ENCODE data around the gene UROS. TPM values are rescaled to one million over a fixed set of nuclear protein-coding genes. Genes with fewer than 3 reads are reported as not detected.

UROS gene
- total RNA-seq, 4 donors from 2014 or later = 34.7 to 57.8 (median 39.2) TPM

DNA sequence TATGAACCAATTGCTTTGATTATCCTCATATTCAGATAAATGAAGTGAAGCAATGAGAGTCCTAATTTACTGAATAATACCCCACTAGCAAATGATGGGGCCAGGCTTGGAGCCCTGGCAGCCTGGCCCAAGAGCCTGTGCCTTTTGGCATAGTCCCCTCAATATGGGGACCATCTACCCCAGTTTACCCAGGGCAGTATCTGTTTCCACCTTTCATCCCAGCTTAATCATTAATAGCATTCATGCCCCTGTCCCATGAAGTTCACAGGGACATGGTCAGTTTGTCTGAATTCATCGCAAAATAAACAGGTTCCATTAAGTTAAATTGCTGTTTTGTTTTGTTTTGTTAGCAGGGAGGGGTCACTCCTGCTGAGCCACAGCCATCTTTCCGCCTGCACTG lies 25.8 kb upstream of the UROS start:
- no peaks in the 10 kb centered on the region for H3K27me3 ChIP-seq
- no peaks in the 10 kb centered on the region for H3K9me3 ChIP-seq
- peaks cover 0 to 54% (median 0%) of the 10 kb centered on the region in 3 donors for H3K36me3 ChIP-seq
- TF ChIP-seq POLR2A (IDR thresholded peaks at IDR 0.05) = no peak
- DNase-seq = no peak
- H3K27ac ChIP-seq = no peak overlapping the region
- H3K4me3 ChIP-seq = no peak overlapping the region
- no peaks in the 10 kb centered on the region for H3K4me1 ChIP-seq

DNA sequence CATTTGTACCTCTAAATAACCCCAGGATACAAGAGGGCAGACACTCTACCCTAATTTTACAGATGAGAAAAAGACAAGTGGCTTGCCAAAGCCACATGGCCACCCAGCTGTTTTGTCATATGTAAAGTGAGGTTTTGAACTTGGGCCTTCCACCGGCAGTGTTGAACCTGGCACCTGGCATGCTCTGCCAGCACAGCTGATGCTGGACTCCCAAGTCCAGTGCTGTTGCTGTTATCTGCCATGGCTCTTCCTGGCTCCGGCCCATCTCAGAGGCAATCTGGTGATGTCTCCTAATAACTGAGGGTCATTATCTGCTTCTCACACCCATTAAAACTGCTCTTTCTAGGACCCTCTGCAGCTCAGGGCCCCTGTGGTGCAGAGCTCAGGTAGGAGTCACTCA lies 25.3 kb upstream of the UROS start:
- Histone ChIP-seq H3K4me3 (no peak overlapping the region), H3K4me1 (no peaks in the 10 kb centered on the region), H3K9me3 (no peaks in the 10 kb centered on the region), H3K27ac (no peak overlapping the region), H3K36me3 (peaks cover 0 to 58% (median 0%) of the 10 kb centered on the region in 3 donors), H3K27me3 (no peaks in the 10 kb centered on the region)
- TF ChIP-seq POLR2A (IDR thresholded peaks at IDR 0.05) (no peak), CTCF (IDR thresholded peaks at IDR 0.05) (no peak)
- DNase-seq = no peak

- H3K4me1 ChIP-seq = no peaks in the 10 kb centered on the region
- H3K4me3 ChIP-seq = no peak overlapping the region
- DNase-seq = no peak
- no peaks in the 10 kb centered on the region for H3K27me3 ChIP-seq
- H3K9me3 ChIP-seq = no peaks in the 10 kb centered on the region
- no peak overlapping the region for H3K27ac ChIP-seq
- peaks cover 0 to 58% (median 0%) of the 10 kb centered on the region in 3 donors for H3K36me3 ChIP-seq
- TF ChIP-seq POLR2A (IDR thresholded peaks at IDR 0.05) (no peak), CTCF (IDR thresholded peaks at IDR 0.05) (no peak)
These were observed 23.8 kb upstream of the UROS start for GRCh38 chr10:125846894-125847293.

GRCh38 chr10:125845617-125846016 lies 22.6 kb upstream of the UROS start:
- TF ChIP-seq CTCF (IDR thresholded peaks at IDR 0.05) = no peak
- TF ChIP-seq POLR2A (IDR thresholded peaks at IDR 0.05) = no peak

GRCh38 chr10:125844751-125845221 lies 21.7 kb upstream of the UROS start:
- no peak overlapping the region for H3K27ac ChIP-seq
- H3K36me3 ChIP-seq = peaks cover 0 to 62% (median 0%) of the 10 kb centered on the region in 3 donors
- H3K4me3 ChIP-seq = no peak overlapping the region
- no peak for TF ChIP-seq CTCF (IDR thresholded peaks at IDR 0.05)
- no peaks in the 10 kb centered on the region for H3K9me3 ChIP-seq
- no peaks in the 10 kb centered on the region for H3K4me1 ChIP-seq
- H3K27me3 ChIP-seq = no peaks in the 10 kb centered on the region
- no peak for DNase-seq

More at GRCh38 chr10:125845617-125846016, 22.6 kb upstream of the UROS start:
- no peaks in the 10 kb centered on the region for H3K9me3 ChIP-seq
- H3K4me3 ChIP-seq = no peak overlapping the region
- no peak overlapping the region for H3K27ac ChIP-seq
- DNase-seq = no peak
- H3K4me1 ChIP-seq = no peaks in the 10 kb centered on the region
- peaks cover 0 to 59% (median 0%) of the 10 kb centered on the region in 3 donors for H3K36me3 ChIP-seq
- H3K27me3 ChIP-seq = no peaks in the 10 kb centered on the region

DNA sequence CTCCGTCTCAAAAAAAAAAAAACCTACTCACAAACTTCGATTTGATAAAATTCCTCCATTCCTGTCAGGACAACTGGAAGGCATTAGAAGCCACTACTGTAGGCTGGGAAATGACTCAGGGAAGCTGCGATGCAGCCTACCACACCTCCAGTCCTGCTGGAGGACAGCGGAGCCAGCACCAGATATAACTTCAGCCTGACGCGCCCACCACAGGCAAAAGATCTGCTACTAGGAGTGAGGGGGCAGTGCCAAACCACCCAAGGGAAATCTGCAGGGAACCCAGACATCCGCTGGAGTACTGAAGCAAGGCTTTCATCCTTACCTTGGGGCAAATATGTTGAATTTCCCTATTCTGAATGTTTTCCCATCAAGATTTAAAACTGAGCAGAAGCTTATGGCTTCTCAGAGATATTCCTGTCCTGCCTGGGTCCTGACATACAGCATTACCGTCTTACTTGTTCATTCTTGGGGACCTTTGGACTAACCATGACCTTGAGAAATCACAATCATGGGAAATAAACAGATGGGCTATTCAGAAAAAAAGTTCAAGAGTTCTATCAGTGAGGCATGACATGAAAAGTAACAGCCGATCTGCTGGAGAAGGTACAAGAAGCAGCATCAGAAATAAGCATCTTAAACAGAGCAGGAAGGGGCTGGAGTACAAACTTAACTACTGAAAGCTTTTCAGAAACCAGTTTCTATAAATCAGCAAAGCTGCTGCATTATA lies 20.7 kb upstream of the UROS start:
- Histone ChIP-seq H3K36me3 (peaks cover 0 to 62% (median 0%) of the 10 kb centered on the region in 3 donors), H3K27me3 (no peaks in the 10 kb centered on the region), H3K4me3 (no peak overlapping the region), H3K27ac (no peak overlapping the region), H3K9me3 (no peaks in the 10 kb centered on the region), H3K4me1 (no peaks in the 10 kb centered on the region)
- TF ChIP-seq POLR2A (IDR thresholded peaks at IDR 0.05) = no peak
- TF ChIP-seq CTCF (IDR thresholded peaks at IDR 0.05) = no peak
- DNase-seq = no peak
